MCF 10A (cell line): ENCODE results near the gene MAGI3. TPM values are rescaled to one million over a fixed set of nuclear protein-coding genes. Genes with fewer than 3 reads are reported as not detected.

Source experiments
- BruUV-seq: library from RNA; stranded (reverse); fragments of 400-500 nt; replicated peaks from 2 replicates; lab custom pipeline; 2021; lab: Mats Ljungman, UMichigan
- CTCF ChIA-PET: fragments of 300-600 bp; sonication (Branson Sonifier 250); formaldehyde crosslinking; extraction: SDS; loops from one replicate; lab custom pipeline; 2021; ENCODE audit warnings: antibody characterized with exemption, inconsistent platforms; lab: Yijun Ruan, JAX
- POLR2A ChIA-PET: fragments of 300-600, 350-650 bp; sonication (Branson Sonifier 250); formaldehyde crosslinking; extraction: SDS; loops from one replicate; lab custom pipeline; 2020; ENCODE audit warnings: antibody characterized with exemption, inconsistent platforms; lab: Yijun Ruan, JAX
- DNase-seq: peaks from one replicate; pipeline ENCODE4 v3.0.0-alpha.2; 2018; ENCODE audit not compliant: unreplicated experiment
- H3K27ac Mint-ChIP-seq: one replicate; pipeline ENCODE4 v1.8.0; 2022; ENCODE audit warnings: mild to moderate bottlenecking, low read depth, mixed read lengths; ENCODE audit not compliant: unreplicated experiment
- H3K27me3 Mint-ChIP-seq: one replicate; pipeline ENCODE4 v1.8.0; 2022; ENCODE audit warnings: mixed read lengths; ENCODE audit not compliant: insufficient read depth, unreplicated experiment
- H3K36me3 Mint-ChIP-seq: one replicate; pipeline ENCODE4 v1.8.0; 2022; ENCODE audit warnings: mild to moderate bottlenecking, moderate library complexity, mixed read lengths; ENCODE audit not compliant: insufficient read depth, unreplicated experiment
- H3K4me1 Mint-ChIP-seq: one replicate; pipeline ENCODE4 v1.8.0; 2022; ENCODE audit warnings: mixed read lengths; ENCODE audit not compliant: insufficient read depth, unreplicated experiment
- H3K4me3 Mint-ChIP-seq: one replicate; pipeline ENCODE4 v1.8.0; 2022; ENCODE audit warnings: mild to moderate bottlenecking, moderate library complexity, mixed read lengths; ENCODE audit not compliant: unreplicated experiment
- H3K9me3 Mint-ChIP-seq: one replicate; pipeline ENCODE4 v1.8.0; 2022; ENCODE audit warnings: mixed read lengths; ENCODE audit not compliant: unreplicated experiment
- CTCF ChIP-seq: fragments of 200-600 bp; IDR thresholded peaks from one replicate; pipeline ENCODE4 v1.8.0; 2022; ENCODE audit warnings: antibody characterized with exemption, mild to moderate bottlenecking; ENCODE audit not compliant: unreplicated experiment
- intact Hi-C: fragments of 100-400 bp; cut with micrococcal nuclease; formaldehyde crosslinking; loops from 2 replicates; pipeline ENCODE4 v1.14.1; 2022
- total RNA-seq: library from RNA; stranded (reverse); gene quantifications from 2 replicates; pipeline ENCODE4 v1.2.3, GENCODE V29; 2022

MAGI3 gene
- total RNA-seq, 1 experiment from 2014 or later, result 14.3 TPM

DNA sequence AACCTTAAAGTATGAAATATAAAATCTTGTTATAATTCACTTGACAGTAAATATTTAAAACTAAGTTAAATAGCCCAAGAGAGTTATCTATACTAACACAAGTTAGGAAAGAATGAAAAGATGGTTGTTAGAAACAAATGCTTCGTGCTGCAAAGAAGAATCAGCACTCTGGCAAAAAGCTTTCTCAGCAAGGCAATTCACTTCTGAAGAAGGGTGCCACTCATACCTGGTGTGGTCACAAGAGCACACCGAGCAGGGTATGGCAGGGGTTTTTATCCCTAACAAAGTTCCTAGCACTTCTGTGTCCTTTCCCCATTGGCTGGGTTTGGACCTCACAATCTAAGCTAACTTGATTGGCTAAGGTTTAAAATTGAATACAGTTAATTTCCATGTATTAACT is 121.0 kb downstream of the MAGI3 start:
- no peak overlapping the region for H3K4me3 Mint-ChIP-seq
- ChIA-PET CTCF (interaction anchor here (0.6 kb wide), 1 partner anchor 1091 kb away, joined by 3 read pairs; no protein-coding TSS in a partner anchor), POLR2A (interaction anchor here (0.6 to 0.9 kb wide), 2 partner anchors 15 to 33 kb away, joined by 3 read pairs; no protein-coding TSS in a partner anchor)
- no peaks in the 10 kb centered on the region for H3K27me3 Mint-ChIP-seq
- intact Hi-C loops, result no loop called here
- BruUV-seq, result no TSS peak
- peaks cover 8% of the 10 kb centered on the region for H3K9me3 Mint-ChIP-seq
- no peak for TF ChIP-seq CTCF
- H3K27ac Mint-ChIP-seq, result no peak overlapping the region
- no peak for DNase-seq
- H3K36me3 Mint-ChIP-seq, result peaks cover 12% of the 10 kb centered on the region
- no peaks in the 10 kb centered on the region for H3K4me1 Mint-ChIP-seq

DNA sequence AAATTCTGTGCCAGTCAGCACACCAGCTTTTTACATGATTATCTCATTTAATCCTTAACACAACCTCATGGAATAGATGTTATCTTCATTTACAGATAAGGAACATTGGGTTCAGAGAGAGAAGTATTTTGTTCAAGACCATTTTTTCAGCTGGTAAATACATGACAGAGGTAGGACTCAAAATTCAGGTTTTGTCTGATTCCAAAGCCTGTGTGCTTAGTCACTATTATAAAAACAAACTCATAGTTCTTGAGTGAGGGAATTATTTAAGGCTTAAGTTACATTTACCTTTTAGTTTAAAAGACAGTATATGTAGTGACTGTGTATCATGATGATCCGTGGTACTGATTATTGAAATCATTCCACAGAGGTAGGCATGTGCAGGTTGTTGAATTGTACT is 125.2 kb downstream of the MAGI3 start:
- Mint-ChIP-seq H3K27ac (no peak overlapping the region), H3K4me1 (no peaks in the 10 kb centered on the region), H3K9me3 (peaks cover 6% of the 10 kb centered on the region), H3K4me3 (no peak overlapping the region), H3K36me3 (peaks cover 8% of the 10 kb centered on the region), H3K27me3 (no peaks in the 10 kb centered on the region)
- intact Hi-C loops, result no loop called here
- BruUV-seq, result no TSS peak
- DNase-seq, result no peak
- ChIA-PET POLR2A (interaction anchor here (1.3 kb wide), 1 partner anchor 9 kb away, joined by 3 read pairs; no protein-coding TSS in a partner anchor), CTCF (interaction anchor here (0.5 to 0.6 kb wide), 2 partner anchors 41 to 46 kb away, joined by 3 to 4 read pairs; no protein-coding TSS in a partner anchor)
- TF ChIP-seq CTCF, result no peak

DNA sequence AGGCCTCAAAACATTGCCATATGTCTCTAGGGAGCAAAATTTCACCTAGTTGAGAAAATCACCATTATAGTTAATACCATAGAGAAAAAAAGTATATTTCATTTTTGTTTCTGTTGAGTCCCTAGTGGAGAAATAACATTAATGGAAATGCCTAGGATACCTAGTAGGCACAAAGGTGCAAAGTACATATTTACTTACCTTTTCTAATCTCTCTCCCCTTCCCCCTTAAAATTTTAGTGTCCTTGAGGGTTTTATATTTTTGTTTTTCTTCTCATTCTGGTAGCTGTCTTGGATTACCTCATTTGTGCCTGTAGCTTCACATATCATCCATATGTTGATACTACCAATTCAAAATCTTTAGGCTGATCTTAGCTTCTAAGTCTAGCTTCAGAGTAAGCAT is 127.0 kb downstream of the MAGI3 start:
- Mint-ChIP-seq H3K27me3 (no peaks in the 10 kb centered on the region), H3K36me3 (peaks cover 12% of the 10 kb centered on the region), H3K9me3 (no peaks in the 10 kb centered on the region), H3K4me3 (no peak overlapping the region), H3K4me1 (peaks cover 5% of the 10 kb centered on the region), H3K27ac (no peak overlapping the region)
- BruUV-seq, result no TSS peak
- POLR2A ChIA-PET, result interaction anchor here (0.6 kb wide), 1 partner anchor 218 kb away, joined by 4 read pairs; no protein-coding TSS in a partner anchor
- DNase-seq, result no peak
- intact Hi-C loops, result no loop called here
- TF ChIP-seq CTCF, result no peak
- CTCF ChIA-PET, result interaction anchor here (0.6 kb wide), 1 partner anchor 38 kb away, joined by 3 read pairs; no protein-coding TSS in a partner anchor

- peaks cover 5% of the 10 kb centered on the region for H3K4me1 Mint-ChIP-seq
- no peaks in the 10 kb centered on the region for H3K27me3 Mint-ChIP-seq
- peaks cover 8% of the 10 kb centered on the region for H3K36me3 Mint-ChIP-seq
- no TSS peak for BruUV-seq
- ChIA-PET CTCF (interaction anchor here (0.6 kb wide), 1 partner anchor 38 kb away, joined by 3 read pairs; no protein-coding TSS in a partner anchor), POLR2A (interaction anchor here (0.6 to 1.0 kb wide), 2 partner anchors 9 to 218 kb away, joined by 3 to 4 read pairs; no protein-coding TSS in a partner anchor)
- no peak overlapping the region for H3K27ac Mint-ChIP-seq
- peaks cover 2% of the 10 kb centered on the region for H3K9me3 Mint-ChIP-seq
- TF ChIP-seq CTCF, result no peak
- no peak overlapping the region for H3K4me3 Mint-ChIP-seq
- no peak for DNase-seq
- intact Hi-C loops, result no loop called here
Observed at GRCh38 chr1:113517983-113518382, 127.7 kb downstream of the MAGI3 start.
